HepG2 (cell line): ENCODE results near the gene SNRPB2. TPM values are rescaled to one million over a fixed set of nuclear protein-coding genes. Genes with fewer than 3 reads are reported as not detected.
A peak's percentile ranks its signal among the peaks of the same experiment; 100 is the strongest.

Experiments used
- ATF2 ChIP-seq: sonication (generic); formaldehyde crosslinking; IDR thresholded peaks from 2 replicates; pipeline ENCODE4 v1.4.0; 2020; ENCODE audit warnings: missing genetic modification reagents
- ATF3 ChIP-seq: sonication (generic); formaldehyde crosslinking; IDR thresholded peaks from 2 replicates; pipeline ENCODE4 v1.4.0; 2020; ENCODE audit warnings: missing genetic modification reagents
- DPF2 ChIP-seq: sonication (generic); formaldehyde crosslinking; IDR thresholded peaks from 2 replicates; pipeline ENCODE4 v1.4.0; 2020; ENCODE audit warnings: mild to moderate bottlenecking, low read depth, missing genetic modification reagents, borderline replicate concordance
- ELK4 ChIP-seq: sonication (generic); formaldehyde crosslinking; IDR thresholded peaks from 2 replicates; pipeline ENCODE4 v1.9.0; 2021; ENCODE audit warnings: missing genetic modification reagents, borderline replicate concordance
- GTF2F1 ChIP-seq: fragments of 150-350 bp; IDR thresholded peaks from 2 replicates; pipeline ENCODE4 v1.6.1; 2014; ENCODE audit warnings: low read length
- KLF16 ChIP-seq, 2 experiments: sonication (generic) in 1 of 2; formaldehyde crosslinking in 1 of 2; IDR thresholded peaks; 2 replicates each; pipeline versions ENCODE4 v1.6.1 to v1.8.0; 2016 to 2023; ENCODE audit warnings: missing genetic modification reagents in 2 of 2, missing compliant biosample characterization in 1 of 2
- PAX8 ChIP-seq: sonication (generic); formaldehyde crosslinking; IDR thresholded peaks from 2 replicates; pipeline ENCODE4 v1.8.0; 2022; ENCODE audit warnings: mild to moderate bottlenecking, missing genetic modification reagents, borderline replicate concordance
- PHF21A ChIP-seq: sonication (generic); formaldehyde crosslinking; IDR thresholded peaks from 2 replicates; pipeline ENCODE4 v1.5.0; 2020; ENCODE audit warnings: mild to moderate bottlenecking, missing genetic modification reagents
- PREB ChIP-seq: sonication (generic); formaldehyde crosslinking; IDR thresholded peaks from 2 replicates; pipeline ENCODE4 v1.4.0; 2020; ENCODE audit warnings: missing genetic modification reagents
- REL ChIP-seq: sonication (generic); formaldehyde crosslinking; conservative IDR thresholded peaks from 2 replicates; pipeline ENCODE4 v1.8.0; 2022; ENCODE audit warnings: mild to moderate bottlenecking, missing genetic modification reagents, moderate library complexity
- RFX1 ChIP-seq: fragments of 450-650 bp; IDR thresholded peaks from 2 replicates; pipeline ENCODE4 v1.6.1; 2017
- RFX3 ChIP-seq: IDR thresholded peaks from 2 replicates; pipeline ENCODE4 v1.6.1; 2016; ENCODE audit warnings: missing biosample characterization, missing genetic modification reagents
- THAP8 ChIP-seq: sonication (generic); formaldehyde crosslinking; IDR thresholded peaks from 2 replicates; pipeline ENCODE4 v1.5.1; 2020; ENCODE audit warnings: missing genetic modification reagents, mild to moderate bottlenecking, borderline replicate concordance
- YEATS2 ChIP-seq: sonication (generic); formaldehyde crosslinking; IDR thresholded peaks from 2 replicates; pipeline ENCODE4 v1.4.0; 2020; ENCODE audit warnings: missing genetic modification reagents, borderline replicate concordance
- ZBTB21 ChIP-seq: sonication (generic); formaldehyde crosslinking; IDR thresholded peaks from 2 replicates; pipeline ENCODE4 v1.4.0; 2020; ENCODE audit warnings: missing genetic modification reagents
- ZEB1 ChIP-seq: IDR thresholded peaks from 2 replicates; pipeline ENCODE4 v1.6.1; 2012; ENCODE audit warnings: mild to moderate bottlenecking, low read depth, inconsistent platforms; ENCODE audit not compliant: insufficient replicate concordance
- ZFP90 ChIP-seq: sonication (generic); formaldehyde crosslinking; IDR thresholded peaks from 2 replicates; pipeline ENCODE4 v1.8.0; 2022; ENCODE audit warnings: missing genetic modification reagents, mild to moderate bottlenecking, inconsistent platforms, borderline replicate concordance
- ZNF280B ChIP-seq: sonication (generic); formaldehyde crosslinking; IDR thresholded peaks from 2 replicates; pipeline ENCODE4 v1.5.0; 2020; ENCODE audit warnings: missing genetic modification reagents, mild to moderate bottlenecking, borderline replicate concordance
- ZNF335 ChIP-seq: sonication (generic); formaldehyde crosslinking; IDR thresholded peaks from 2 replicates; pipeline ENCODE4 v1.4.0; 2020; ENCODE audit warnings: missing genetic modification reagents
- ZNF546 ChIP-seq: sonication (generic); formaldehyde crosslinking; conservative IDR thresholded peaks from 2 replicates; pipeline ENCODE4 v1.8.1; 2023; ENCODE audit warnings: mild to moderate bottlenecking, missing genetic modification reagents
- ZNF616 ChIP-seq: sonication (generic); formaldehyde crosslinking; IDR thresholded peaks from 2 replicates; pipeline ENCODE4 v1.5.0; 2020; ENCODE audit warnings: low read depth, mild to moderate bottlenecking, missing genetic modification reagents
- ZSCAN9 ChIP-seq: IDR thresholded peaks from 2 replicates; pipeline ENCODE4 v1.6.1; 2016; ENCODE audit warnings: borderline replicate concordance
- ZUFSP ChIP-seq: sonication (generic); formaldehyde crosslinking; IDR thresholded peaks from 2 replicates; pipeline ENCODE4 v1.9.0; 2021; ENCODE audit warnings: missing genetic modification reagents, mild to moderate bottlenecking, borderline replicate concordance
- polyA plus RNA-seq, 8 experiments: library from polyadenylated mRNA; depleted of rRNA in 3 of 8; stranded (reverse) in 7 of 8; unstranded in 1 of 8; fragments of >200 nt; fragmentation: Illumina TruSeq in 4 of 8; extraction: Trizol in 4 of 8; gene quantifications; 2 replicates each; pipeline versions ENCODE4 v1.2.1 to v1.2.3, GENCODE V29; 2011 to 2016; ENCODE audit warnings: low read depth in 4 of 8, missing spikeins in 1 of 8, mixed read lengths in 1 of 8; ENCODE audit not compliant: insufficient read depth in 1 of 8
- total RNA-seq, 5 experiments: library from RNA; depleted of rRNA; stranded (reverse); fragments of >200 nt; fragmentation: Illumina TruSeq; extraction: Trizol; gene quantifications; 2 replicates each; pipeline ENCODE4 v1.2.3, GENCODE V29; 2016; ENCODE audit warnings: low read depth in 1 of 5

The SNRPB2 gene
- total and polyA plus RNA-seq, 2 of the 13 experiments (the other 11 are each of a cell fraction or from before 2014, with no cell fraction given), result 107 to 204 TPM

GRCh38 chr20:16761305-16761829 is 31.5 kb downstream of the SNRPB2 start (continued):
- TF ChIP-seq ATF3 (CRISPR knock-in tag), result no peak
- TF ChIP-seq PREB, result no peak
- no peak for TF ChIP-seq PHF21A (CRISPR knock-in tag)
- no peak for TF ChIP-seq ZUFSP (CRISPR knock-in tag)
- TF ChIP-seq ZBTB21 (CRISPR knock-in tag), result no peak
- peak in 1 of 2 experiments; percentile 41; a peak in 1 of 4 replicates for TF ChIP-seq KLF16 (CRISPR knock-in tag; IDR thresholded peaks at IDR 0.05)
- TF ChIP-seq RFX3 (CRISPR knock-in tag), result no peak
- no peak for TF ChIP-seq THAP8
- no peak for TF ChIP-seq GTF2F1
- no peak for TF ChIP-seq ZNF546
- no peak for TF ChIP-seq ZSCAN9
- no peak for TF ChIP-seq ZNF616 (CRISPR knock-in tag)
- no peak for TF ChIP-seq RFX1
- TF ChIP-seq ELK4 (CRISPR knock-in tag), result no peak
- no peak for TF ChIP-seq DPF2 (CRISPR knock-in tag)
- TF ChIP-seq ZNF280B, result no peak
- TF ChIP-seq YEATS2 (CRISPR knock-in tag), result peak; percentile 24; the same call in 1 of the 2 replicates
- no peak for TF ChIP-seq REL
- 0 out of 2 replicates have a peak, but pooled peaks have one; percentile 37 for TF ChIP-seq ZNF335 (CRISPR knock-in tag)
- 0 out of 2 replicates have a peak, but pooled peaks have one; percentile 36 for TF ChIP-seq ATF2 (CRISPR knock-in tag)
- TF ChIP-seq ZFP90, result no peak
- no peak for TF ChIP-seq ZEB1
- no peak for TF ChIP-seq PAX8
